PC-3 (cell line): Measurements from ENCODE around the gene FCER1A. TPM values are rescaled to one million over a fixed set of nuclear protein-coding genes. Genes with fewer than 3 reads are reported as not detected.

Experiments used
- ATAC-seq: fragments of 200-7000 bp; cut with Tn5 transposase; 2 replicates; pipeline ENCODE4 v1.9.1; 2020; ENCODE audit warnings: mild to moderate bottlenecking, moderate library complexity
- BruUV-seq: library from RNA; stranded (reverse); fragments of 400-500 nt; replicated peaks from 2 replicates; lab custom pipeline; 2021; lab: Mats Ljungman, UMichigan
- CTCF ChIA-PET: fragments of 300-600 bp; sonication (Branson Sonifier 250); formaldehyde crosslinking; loops from one replicate; lab custom pipeline; 2022; ENCODE audit warnings: antibody characterized with exemption; lab: Charles Lee
- POLR2A ChIA-PET: fragments of 300-600 bp; sonication (Branson Sonifier 250); formaldehyde crosslinking; loops from one replicate; lab custom pipeline; 2022; ENCODE audit warnings: antibody characterized with exemption; ENCODE audit not compliant: unreplicated experiment; lab: Charles Lee
- DNase-seq: peaks from one replicate; pipeline ENCODE4 v3.0.0-alpha.2; 2015
- H2AFZ ChIP-seq: fragments of 300-600 bp; sonication (generic); 2 replicates; pipeline ENCODE4 v1.6.0; 2016; ENCODE audit warnings: antibody characterized with exemption, low read length
- H3F3A ChIP-seq: fragments of 300-600 bp; sonication (generic); one replicate; pipeline ENCODE4 v1.6.0; 2017; ENCODE audit warnings: antibody characterized with exemption, low read length, control low read depth, mild to moderate bottlenecking; ENCODE audit not compliant: unreplicated experiment
- H3K27ac ChIP-seq: fragments of 300-600 bp; sonication (generic); 2 replicates; pipeline ENCODE4 v1.5.1; 2016; ENCODE audit warnings: mild to moderate bottlenecking, low read length
- H3K27me3 ChIP-seq: fragments of 300-600 bp; sonication (generic); 2 replicates; pipeline ENCODE4 v1.6.1; 2016; ENCODE audit warnings: low read length, mixed read lengths
- H3K36me3 ChIP-seq: fragments of 300-600 bp; sonication (generic); 2 replicates; pipeline ENCODE4 v1.6.1; 2016; ENCODE audit warnings: low read depth, mixed run types, low read length, mixed read lengths
- H3K4me1 ChIP-seq: fragments of 300-600 bp; sonication (generic); 2 replicates; pipeline ENCODE4 v1.5.1; 2016; ENCODE audit warnings: low read length; ENCODE audit not compliant: insufficient read depth
- H3K4me2 ChIP-seq: fragments of 300-600 bp; sonication (generic); 2 replicates; pipeline ENCODE4 v1.6.0; 2016; ENCODE audit warnings: low read length
- H3K4me3 ChIP-seq: fragments of 300-600 bp; sonication (generic); 2 replicates; pipeline ENCODE4 v1.5.1; 2016; ENCODE audit warnings: mild to moderate bottlenecking, low read length, mixed read lengths
- H3K79me2 ChIP-seq: fragments of 300-600 bp; sonication (generic); 2 replicates; pipeline ENCODE4 v1.6.1; 2017; ENCODE audit warnings: low read length, mixed read lengths
- H3K9ac ChIP-seq: fragments of 300-600 bp; sonication (generic); 2 replicates; pipeline ENCODE4 v1.6.0; 2016; ENCODE audit warnings: mild to moderate bottlenecking, low read length
- H3K9me2 ChIP-seq: fragments of 300-600 bp; sonication (generic); replicated peaks from 2 replicates; pipeline ENCODE4 v1.6.1; 2016; ENCODE audit warnings: mixed run types, low read length, mixed read lengths
- H3K9me3 ChIP-seq: fragments of 300-600 bp; sonication (generic); 2 replicates; pipeline ENCODE4 v1.6.1; 2016; ENCODE audit warnings: low read length, mixed read lengths
- H4K20me1 ChIP-seq: fragments of 300-600 bp; sonication (generic); 2 replicates; pipeline ENCODE4 v1.6.1; 2016; ENCODE audit warnings: low read length, mixed read lengths
- CTCF ChIP-seq: fragments of 300-600 bp; sonication (generic); conservative IDR thresholded peaks from 2 replicates; pipeline ENCODE4 v1.5.1; 2017; ENCODE audit warnings: antibody characterized with exemption, low read depth, mild to moderate bottlenecking, low read length
- EZH2 ChIP-seq: fragments of 300-600 bp; sonication (generic); IDR thresholded peaks from one replicate; pipeline ENCODE4 v1.6.1; 2017; ENCODE audit warnings: antibody characterized with exemption, mild to moderate bottlenecking, low read length; ENCODE audit not compliant: unreplicated experiment
- EZH2phosphoT487 ChIP-seq: fragments of 300-600 bp; sonication (generic); IDR thresholded peaks from 2 replicates; pipeline ENCODE4 v1.6.1; 2018; ENCODE audit warnings: mild to moderate bottlenecking, antibody characterized with exemption, low read length, borderline replicate concordance
- intact Hi-C: fragments of 100-400 bp; cut with micrococcal nuclease; formaldehyde crosslinking; loops from 2 replicates; pipeline ENCODE4 v1.9.0; 2023
- total RNA-seq: library from RNA; depleted of rRNA; stranded (reverse); fragments of >200 nt; gene quantifications from 2 replicates; pipeline ENCODE4 v1.2.3, GENCODE V29; 2014

FCER1A gene
- total RNA-seq, 1 experiment from 2014 or later: not detected

GRCh38 chr1:159307346-159308020, 5.3 kb downstream of the FCER1A start:
- intact Hi-C loops: no loop called here
- no peaks in the 10 kb centered on the region for H3K9me3 ChIP-seq
- peaks cover 30% of the 10 kb centered on the region for H3K27me3 ChIP-seq
- no peaks in the 10 kb centered on the region for H4K20me1 ChIP-seq
- ChIA-PET CTCF (no interaction called here), POLR2A (no interaction called here)
- ATAC-seq (no peak), DNase-seq (no peak)
- TF ChIP-seq EZH2phosphoT487 (no peak), EZH2 (no peak), CTCF (no peak)
- BruUV-seq: no TSS peak
- H3K79me2 ChIP-seq: no peaks in the 10 kb centered on the region
- no peak overlapping the region for H2AFZ ChIP-seq
- no peak overlapping the region for H3K27ac ChIP-seq
- H3K9me2 ChIP-seq: no peaks in the 10 kb centered on the region
- H3K4me2 ChIP-seq: no peak overlapping the region
- no peaks in the 10 kb centered on the region for H3K4me1 ChIP-seq
- H3K9ac ChIP-seq: no peak overlapping the region
- H3K36me3 ChIP-seq: no peaks in the 10 kb centered on the region
- no peaks in the 10 kb centered on the region for H3F3A ChIP-seq
- H3K4me3 ChIP-seq: no peak overlapping the region

DNA sequence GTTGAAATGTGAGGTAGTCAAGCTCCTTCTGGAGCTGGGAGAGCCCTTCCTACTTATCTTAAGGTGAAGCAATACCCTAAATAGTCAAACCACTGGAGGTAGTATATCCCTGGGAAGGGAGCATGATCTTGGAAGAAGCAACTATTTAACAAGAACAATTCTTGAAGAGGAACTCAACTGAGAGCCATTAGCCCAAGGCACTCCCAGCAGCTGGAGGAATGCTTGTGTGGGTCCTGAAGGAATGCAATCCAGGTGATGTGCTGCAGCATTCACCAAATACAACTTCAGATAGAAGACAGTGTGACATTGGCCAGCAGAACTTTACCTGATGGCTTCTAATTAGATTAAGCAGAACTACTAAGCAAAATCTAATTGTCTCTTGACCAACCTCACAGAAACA, 9.5 kb downstream of the FCER1A start:
- no peak overlapping the region for H3K27ac ChIP-seq
- H3F3A ChIP-seq: no peaks in the 10 kb centered on the region
- no peaks in the 10 kb centered on the region for H3K9me3 ChIP-seq
- no peak for ATAC-seq
- intact Hi-C loops: no loop called here
- no peaks in the 10 kb centered on the region for H3K4me1 ChIP-seq
- no TSS peak for BruUV-seq
- POLR2A ChIA-PET: no interaction called here
- H3K36me3 ChIP-seq: no peaks in the 10 kb centered on the region
- H3K9me2 ChIP-seq: no peaks in the 10 kb centered on the region
- no peak for TF ChIP-seq CTCF
- no peak for TF ChIP-seq EZH2
- TF ChIP-seq EZH2phosphoT487: no peak
- no peak overlapping the region for H2AFZ ChIP-seq
- no peak overlapping the region for H3K9ac ChIP-seq
- H3K4me2 ChIP-seq: no peak overlapping the region
- H3K27me3 ChIP-seq: peaks cover 26% of the 10 kb centered on the region
- CTCF ChIA-PET: no interaction called here
- H4K20me1 ChIP-seq: no peaks in the 10 kb centered on the region
- no peak for DNase-seq
- H3K4me3 ChIP-seq: no peak overlapping the region
- H3K79me2 ChIP-seq: no peaks in the 10 kb centered on the region

DNA sequence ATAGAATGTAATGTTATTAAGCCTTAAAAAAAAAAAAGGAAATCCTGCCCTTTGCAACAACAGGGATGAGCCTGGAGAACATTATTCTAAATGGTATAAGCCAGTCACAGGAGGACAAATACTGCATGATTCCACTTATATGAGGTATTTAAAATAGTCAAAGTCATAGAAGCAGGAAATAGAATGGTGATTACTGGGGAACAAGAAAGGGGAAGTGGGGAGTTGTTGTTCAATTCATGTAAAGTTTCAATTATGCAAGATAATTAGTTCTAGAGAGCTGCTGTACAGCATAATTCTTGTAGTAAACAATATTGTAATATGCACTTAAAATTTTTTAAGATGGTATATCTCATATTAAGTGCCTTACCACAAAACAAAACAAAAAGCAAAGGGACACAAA, 13.2 kb downstream of the FCER1A start:
- H3F3A ChIP-seq: no peaks in the 10 kb centered on the region
- intact Hi-C loops: no loop called here
- POLR2A ChIA-PET: no interaction called here
- no peaks in the 10 kb centered on the region for H3K79me2 ChIP-seq
- no peaks in the 10 kb centered on the region for H3K9me3 ChIP-seq
- no peak for ATAC-seq
- no peak for TF ChIP-seq CTCF
- no peak overlapping the region for H3K4me2 ChIP-seq
- H3K4me3 ChIP-seq: no peak overlapping the region
- H3K36me3 ChIP-seq: no peaks in the 10 kb centered on the region
- H3K4me1 ChIP-seq: no peaks in the 10 kb centered on the region
- no peak for DNase-seq
- H4K20me1 ChIP-seq: no peaks in the 10 kb centered on the region
- peaks cover 30% of the 10 kb centered on the region for H3K27me3 ChIP-seq
- no peaks in the 10 kb centered on the region for H3K9me2 ChIP-seq
- H2AFZ ChIP-seq: no peak overlapping the region
- CTCF ChIA-PET: no interaction called here
- H3K9ac ChIP-seq: no peak overlapping the region
- no TSS peak for BruUV-seq
- no peak overlapping the region for H3K27ac ChIP-seq
